Stimulated activated CD8-positive, alpha-beta memory T cell treated with anti-CD3 and anti-CD28 coated beads, Interleukin-2, amount 100 ng/mL, for 1 hour (primary cell): ENCODE measurements around the gene HMGA1.
A peak's percentile ranks its signal among the peaks of the same experiment; 100 is the strongest.

Experiments used
- DNase-seq, 2 donors: peaks; one replicate each; pipeline ENCODE4 v3.0.0-alpha.2; 2020; ENCODE audit warnings: low read depth in 2 of 2

The HMGA1 gene, protein sequence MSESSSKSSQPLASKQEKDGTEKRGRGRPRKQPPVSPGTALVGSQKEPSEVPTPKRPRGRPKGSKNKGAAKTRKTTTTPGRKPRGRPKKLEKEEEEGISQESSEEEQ

GRCh38 chr6:34236443-34237315 lies at the start of gene HMGA1:
HMGA1 (plus strand) TSS chr6:34236873; CDS start chr6:34240781, 3,908 bp downstream.
- DNase-seq: peak; percentile 75 to 84

DNA sequence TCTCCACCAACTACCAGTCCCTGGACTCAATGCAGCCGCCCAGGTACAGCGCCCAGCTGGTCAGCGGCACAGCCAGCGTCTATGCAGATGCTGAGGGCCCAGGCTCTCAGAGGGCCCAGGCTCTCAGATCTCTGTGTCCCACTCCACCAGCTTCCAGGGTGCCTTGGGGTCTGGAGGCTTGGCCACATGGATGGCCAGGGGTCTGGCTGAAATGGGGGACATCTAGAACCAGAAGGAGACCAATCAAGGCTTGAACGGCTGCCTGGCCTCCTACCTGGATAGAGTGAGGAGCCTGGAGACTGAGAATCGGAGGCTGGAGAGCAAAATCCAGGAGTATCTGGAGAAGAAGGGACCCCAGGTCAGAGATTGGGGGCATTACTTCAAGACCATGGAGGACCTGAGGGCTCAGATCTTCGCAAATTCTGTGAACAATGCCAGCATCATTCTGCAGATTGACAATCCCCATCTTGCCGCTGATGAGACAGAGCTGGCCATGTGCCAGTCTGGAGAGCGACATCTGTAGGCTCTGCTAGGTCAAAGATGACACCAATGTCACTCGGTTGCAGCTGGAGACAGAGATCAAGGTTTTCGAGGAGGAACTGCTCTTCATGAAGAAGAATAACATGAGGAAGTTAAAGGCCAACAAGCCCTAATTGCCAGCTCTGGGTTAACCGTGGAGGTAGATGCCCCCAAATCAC lies 46.7 kb upstream of the HMGA1 start:
- peak in 1 of 2 donors; percentile 15 for DNase-seq

DNA sequence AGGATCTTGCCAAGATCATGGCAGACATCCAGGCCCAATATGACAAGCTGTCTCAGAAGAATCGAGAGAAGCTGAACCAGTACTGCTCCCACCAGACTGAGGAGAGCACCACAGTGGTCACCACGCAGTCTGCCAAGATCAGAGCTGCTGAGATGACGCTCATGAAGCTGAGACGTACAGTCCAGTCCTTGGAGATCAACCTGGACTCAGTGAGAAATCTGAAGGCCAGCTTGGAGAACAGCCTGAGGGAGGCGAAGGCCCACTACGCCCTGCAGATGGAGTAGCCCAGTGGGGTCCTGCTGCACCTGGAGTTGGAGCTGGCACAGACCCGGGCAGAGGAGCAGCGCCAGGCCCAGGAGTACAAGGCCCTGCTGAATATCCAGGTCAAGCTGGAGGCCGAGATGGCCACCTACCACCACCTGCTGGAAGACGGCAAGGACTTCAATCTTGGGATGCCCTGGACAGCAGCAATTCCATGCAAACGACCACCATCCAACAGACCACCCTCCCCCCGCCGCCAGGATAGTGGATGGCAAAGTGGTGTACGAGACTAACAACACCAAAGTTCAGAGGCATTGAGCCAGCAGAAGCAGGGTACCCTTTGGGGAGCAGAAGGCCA lies 46.1 kb upstream of the HMGA1 start:
- DNase-seq: no peak

DNA sequence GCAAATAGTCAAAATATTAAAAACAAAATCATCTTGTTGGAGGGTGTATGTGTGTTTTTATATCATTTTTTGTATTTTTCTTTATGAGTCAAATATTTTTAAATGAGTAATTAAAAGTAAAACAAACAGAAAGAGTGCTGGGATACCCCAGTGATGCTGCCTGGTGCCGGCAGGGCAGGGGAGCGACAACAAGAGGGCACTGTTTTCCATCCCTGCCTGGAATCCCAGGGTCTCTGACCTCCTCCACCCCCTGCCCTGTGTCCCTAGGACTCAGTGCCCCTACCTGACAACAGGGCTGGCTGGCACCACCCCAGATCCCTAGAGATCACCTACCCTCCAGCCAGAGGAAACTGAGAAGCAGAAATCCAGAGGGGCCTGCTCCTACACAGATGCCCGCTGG lies 41.9 kb upstream of the HMGA1 start:
- no peak for DNase-seq

DNA sequence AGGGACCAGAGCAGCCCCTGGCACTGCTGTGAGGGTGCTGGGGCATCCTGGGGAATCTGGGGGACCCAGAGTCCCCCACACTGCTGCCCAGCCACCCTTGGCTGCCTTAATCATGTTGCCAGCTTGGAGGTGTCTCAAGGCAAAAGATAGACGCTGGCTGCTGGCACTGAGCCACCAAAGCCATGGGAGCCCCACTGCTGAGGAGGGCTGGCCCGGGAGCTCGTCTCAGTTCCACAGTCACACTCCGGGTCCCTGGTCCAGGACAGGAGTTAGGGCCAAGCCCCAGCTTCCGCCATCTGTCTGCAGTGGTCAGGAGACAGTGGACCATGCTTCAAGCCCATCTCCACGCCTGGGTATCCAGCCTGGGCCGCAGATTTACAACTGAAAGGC lies 41.0 kb upstream of the HMGA1 start:
- DNase-seq: no peak

- peak; percentile 76 to 85 for DNase-seq
These were observed 40.4 kb upstream of the HMGA1 start for GRCh38 chr6:34196116-34196832.

- no peak for DNase-seq
These were observed 39.9 kb upstream of the HMGA1 start for GRCh38 chr6:34196833-34197195.

DNA sequence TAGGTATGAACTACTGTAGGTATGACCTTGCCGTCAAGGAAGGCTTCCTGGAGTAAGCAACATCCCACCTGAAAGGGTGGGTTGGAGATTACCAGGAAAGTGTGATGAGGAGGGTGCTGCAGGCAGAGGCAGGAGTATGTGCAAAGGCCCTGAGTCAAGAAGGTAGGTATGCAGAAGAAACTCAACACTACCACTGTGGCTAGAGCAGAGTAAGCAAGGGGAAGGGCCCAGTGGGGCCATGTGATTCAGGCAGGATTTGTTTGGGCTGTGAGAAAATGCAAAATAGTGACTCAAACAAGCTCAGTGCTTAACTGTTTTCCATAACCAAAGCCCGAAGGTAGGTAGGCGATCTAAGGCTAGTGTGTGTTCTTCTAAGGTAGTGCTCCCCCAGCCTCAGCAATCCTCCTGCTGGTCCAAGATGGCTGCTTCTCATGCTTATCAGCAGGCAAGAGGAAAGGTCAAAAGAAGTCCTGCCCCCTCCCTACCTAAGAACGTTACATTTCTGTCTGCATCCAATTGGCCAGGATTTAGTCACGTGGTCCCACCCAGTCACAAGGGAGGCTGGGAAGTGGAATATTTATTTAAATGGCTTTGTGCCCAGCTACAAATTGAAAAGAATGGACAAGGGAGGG lies 36.2 kb upstream of the HMGA1 start:
- DNase-seq: no peak

- DNase-seq: no peak
These were observed 35.1 kb upstream of the HMGA1 start for GRCh38 chr6:34201455-34202107.

GRCh38 chr6:34202329-34203201 lies 34.1 kb upstream of the HMGA1 start:
- DNase-seq: no peak

GRCh38 chr6:34204693-34205092 lies 32.0 kb upstream of the HMGA1 start:
- DNase-seq: no peak

DNA sequence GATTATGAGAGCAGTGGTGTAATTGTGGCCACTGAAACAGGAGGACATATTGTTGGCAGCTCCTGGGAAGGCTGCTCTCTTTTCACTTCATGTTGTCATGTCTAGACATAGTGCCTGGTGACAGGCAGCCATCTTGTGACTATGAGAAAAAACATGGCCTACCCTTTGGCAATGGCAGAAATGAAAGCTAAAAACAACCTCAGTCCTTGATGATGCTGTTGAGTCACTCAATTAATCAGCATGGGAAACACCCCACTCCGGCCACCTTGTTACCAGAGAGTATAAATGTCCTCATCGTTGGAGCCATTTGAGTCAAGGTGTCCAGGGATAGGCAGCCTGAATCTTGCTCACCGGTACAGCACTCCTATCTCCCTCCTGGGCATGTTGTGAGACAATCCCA lies 31.2 kb upstream of the HMGA1 start:
- DNase-seq: no peak

DNA sequence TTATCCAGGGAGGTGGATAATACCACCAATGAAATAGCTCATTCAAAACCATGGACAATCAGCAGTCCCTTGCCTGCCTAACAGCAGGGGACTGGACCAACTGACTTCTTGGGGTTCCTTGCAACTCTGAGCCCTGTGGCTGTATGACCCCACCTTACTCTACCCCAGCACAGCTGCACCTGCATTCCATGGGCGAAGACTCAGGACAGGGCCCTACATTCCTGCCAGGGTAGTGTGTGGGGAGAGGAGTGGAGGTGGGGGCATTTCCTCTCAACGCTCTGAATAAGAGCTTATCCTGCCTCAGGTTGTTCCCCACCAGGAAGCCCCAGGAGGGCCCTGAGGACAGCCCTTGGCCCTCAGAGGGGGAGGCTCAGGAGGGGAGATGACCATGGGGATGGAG lies 30.8 kb upstream of the HMGA1 start:
- DNase-seq: no peak

DNA sequence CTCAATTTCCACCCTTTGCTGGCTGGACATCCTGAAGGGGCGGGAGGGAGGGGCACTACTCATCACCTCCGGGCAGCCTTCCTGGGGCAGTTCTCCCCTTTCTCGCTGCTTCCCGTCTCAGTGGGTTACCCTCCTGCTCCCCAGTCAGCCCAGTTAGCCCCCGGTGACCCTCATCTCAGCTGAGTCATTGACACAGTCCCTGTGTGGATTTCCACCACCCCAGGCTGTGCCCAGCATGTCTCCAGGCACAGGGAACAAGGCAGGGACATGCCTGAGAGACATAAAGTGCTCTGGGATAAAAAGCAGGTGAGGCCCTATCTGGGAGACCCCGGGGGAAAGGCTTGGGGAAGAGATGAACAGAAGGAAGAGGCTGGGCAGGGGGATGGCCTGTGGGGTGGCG lies 29.9 kb upstream of the HMGA1 start:
- no peak for DNase-seq

- no peak for DNase-seq
These were observed 28.8 kb upstream of the HMGA1 start for GRCh38 chr6:34207695-34208443.

- no peak for DNase-seq
These were observed 22.9 kb upstream of the HMGA1 start for GRCh38 chr6:34213772-34214171.

DNA sequence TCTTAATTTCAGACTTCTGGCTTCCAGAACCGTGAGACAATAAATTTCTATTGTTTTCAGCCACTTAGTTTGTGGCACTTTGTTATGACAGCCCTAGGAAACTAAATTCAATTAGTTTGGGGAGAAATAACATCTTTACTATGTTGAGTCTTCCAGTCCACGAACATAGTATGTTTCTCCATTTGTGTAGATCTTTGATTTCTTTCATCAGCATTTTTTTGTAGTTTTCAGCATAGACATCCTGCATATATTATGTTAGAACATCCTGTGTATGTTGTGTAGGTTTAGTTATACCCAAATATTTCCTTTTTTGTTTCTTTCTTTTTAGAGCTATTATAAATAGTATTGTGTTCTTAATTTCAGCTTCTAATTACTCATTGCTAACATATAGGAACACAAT lies 18.0 kb upstream of the HMGA1 start:
- DNase-seq: no peak

- no peak for DNase-seq
These were observed 13.2 kb upstream of the HMGA1 start for GRCh38 chr6:34223381-34223955.
